DND-41 (cell line): Measurements from ENCODE around the gene C11orf68.

Source experiments
- EZH2 ChIP-seq: IDR thresholded peaks from 3 replicates; pipeline ENCODE4 v1.6.1; 2012; ENCODE audit warnings: borderline replicate concordance, low read depth, mild to moderate bottlenecking, moderate library complexity, low read length, inconsistent platforms; ENCODE audit not compliant: severe bottlenecking
- TF ChIP-seq, protein P1 (sequence below): IDR thresholded peaks from 2 replicates; pipeline ENCODE4 v1.5.1; 2012; ENCODE audit warnings: borderline replicate concordance, low read length, moderate library complexity, mild to moderate bottlenecking; ENCODE audit not compliant: poor library complexity, severe bottlenecking; ENCODE audit errors: extremely low read depth

DNA sequence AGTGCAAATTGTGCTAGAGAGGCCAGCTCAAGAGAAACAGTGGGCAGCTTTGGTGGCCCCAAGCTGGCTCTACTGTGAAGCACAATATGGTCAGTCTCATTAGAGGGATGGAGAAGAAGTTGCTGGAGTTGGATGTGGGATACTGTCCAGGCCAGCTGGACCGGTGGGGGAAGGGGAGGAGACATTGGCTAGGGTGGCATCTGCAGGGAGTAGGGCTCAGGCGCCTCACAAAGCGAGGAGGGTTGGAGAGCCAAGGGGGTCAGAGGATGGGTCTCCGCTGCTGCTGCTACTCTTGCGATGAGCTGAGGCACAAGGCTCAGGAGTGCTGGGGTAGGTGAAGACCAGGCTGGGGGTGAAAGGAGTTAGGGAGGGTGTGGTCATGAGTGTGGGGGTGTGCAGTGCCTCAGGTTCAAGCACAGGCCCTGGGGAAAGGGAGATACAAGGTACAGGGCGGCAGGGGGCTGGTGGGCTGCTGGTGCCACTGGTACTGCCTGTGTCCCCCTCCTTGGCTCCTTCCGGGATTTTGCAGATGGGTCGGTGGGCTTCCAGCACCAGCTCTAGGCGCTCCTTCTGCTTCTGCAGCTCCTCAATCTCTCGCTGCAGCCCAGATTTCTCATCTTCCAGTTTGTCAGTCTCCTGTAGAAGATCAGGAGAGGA lies 26.1 kb downstream of the C11orf68 start:
- TF ChIP-seq EZH2 = no peak
- TF ChIP-seq, protein P1, sequence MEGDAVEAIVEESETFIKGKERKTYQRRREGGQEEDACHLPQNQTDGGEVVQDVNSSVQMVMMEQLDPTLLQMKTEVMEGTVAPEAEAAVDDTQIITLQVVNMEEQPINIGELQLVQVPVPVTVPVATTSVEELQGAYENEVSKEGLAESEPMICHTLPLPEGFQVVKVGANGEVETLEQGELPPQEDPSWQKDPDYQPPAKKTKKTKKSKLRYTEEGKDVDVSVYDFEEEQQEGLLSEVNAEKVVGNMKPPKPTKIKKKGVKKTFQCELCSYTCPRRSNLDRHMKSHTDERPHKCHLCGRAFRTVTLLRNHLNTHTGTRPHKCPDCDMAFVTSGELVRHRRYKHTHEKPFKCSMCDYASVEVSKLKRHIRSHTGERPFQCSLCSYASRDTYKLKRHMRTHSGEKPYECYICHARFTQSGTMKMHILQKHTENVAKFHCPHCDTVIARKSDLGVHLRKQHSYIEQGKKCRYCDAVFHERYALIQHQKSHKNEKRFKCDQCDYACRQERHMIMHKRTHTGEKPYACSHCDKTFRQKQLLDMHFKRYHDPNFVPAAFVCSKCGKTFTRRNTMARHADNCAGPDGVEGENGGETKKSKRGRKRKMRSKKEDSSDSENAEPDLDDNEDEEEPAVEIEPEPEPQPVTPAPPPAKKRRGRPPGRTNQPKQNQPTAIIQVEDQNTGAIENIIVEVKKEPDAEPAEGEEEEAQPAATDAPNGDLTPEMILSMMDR = no peak
